ENCODE measurements around the gene XRN1. TPM values are rescaled to one million over a fixed set of nuclear protein-coding genes. Genes with fewer than 3 reads are reported as not detected.

XRN1 gene
- total RNA-seq (2014; rRNA removed; shearing (Covaris generic); ENCODE audit: low replicate concordance): 11.2 and 20.2 TPM in 2 replicates

- no peaks in the 10 kb centered on the region for H3K9me3 ChIP-seq
- no peaks in the 10 kb centered on the region for H3K27me3 ChIP-seq
- H3K36me3 ChIP-seq: peaks cover 24% of the 10 kb centered on the region
- peak within 1 kb of the TSS; percentile 92 for H3K4me3 ChIP-seq
- DNase-seq: peak; percentile 99
Observed at GRCh38 chr3:142447852-142448823, at the start of gene XRN1. Gene XRN1, minus strand, starts transcription at chr3:142448037. Its CDS starts 93 bp downstream, at chr3:142447944.

- DNase-seq: no peak
- H3K27me3 ChIP-seq: no peaks in the 10 kb centered on the region
- no peak overlapping the region for H3K4me3 ChIP-seq
- peaks cover 74% of the 10 kb centered on the region for H3K36me3 ChIP-seq
- H3K9me3 ChIP-seq: no peaks in the 10 kb centered on the region
Observed at GRCh38 chr3:142495103-142495502, 47.3 kb upstream of the XRN1 start.

GRCh38 chr3:142492184-142492583, 44.3 kb upstream of the XRN1 start:
- no peaks in the 10 kb centered on the region for H3K27me3 ChIP-seq

GRCh38 chr3:142489572-142490323, 41.9 kb upstream of the XRN1 start:
- DNase-seq: peak; percentile 15

More at GRCh38 chr3:142492184-142492583, 44.3 kb upstream of the XRN1 start:
- no peak for DNase-seq
- Histone ChIP-seq H3K36me3 (peaks cover 88% of the 10 kb centered on the region), H3K4me3 (no peak overlapping the region), H3K9me3 (no peaks in the 10 kb centered on the region)

DNA sequence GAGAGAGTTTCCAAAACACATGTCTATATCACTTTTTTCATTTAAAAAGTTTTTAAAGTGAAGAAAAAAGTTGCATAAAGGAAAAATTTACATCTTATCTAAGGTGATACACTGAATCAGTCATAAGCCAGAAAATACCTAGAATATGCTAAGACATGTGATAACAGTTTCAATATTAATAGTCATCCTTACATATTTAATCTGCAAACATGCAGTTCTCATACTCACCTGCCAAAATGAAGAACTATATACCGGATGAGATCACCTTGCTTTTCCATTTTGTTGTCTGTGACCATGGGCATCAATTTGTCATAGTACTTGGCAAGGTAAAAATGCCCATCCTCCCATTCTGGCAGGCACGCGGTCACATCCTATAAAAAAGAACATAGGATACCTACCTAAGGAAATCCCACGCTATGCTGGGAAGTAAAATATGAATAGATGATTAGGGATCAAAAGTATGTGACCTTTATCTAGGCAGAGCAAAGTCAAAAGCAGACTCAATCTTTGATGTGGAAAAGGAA, 37.1 kb upstream of the XRN1 start:
- H3K36me3 ChIP-seq: peaks cover 84% of the 10 kb centered on the region
- DNase-seq: no peak
- H3K27me3 ChIP-seq: no peaks in the 10 kb centered on the region
- peaks cover 30% of the 10 kb centered on the region for H3K9me3 ChIP-seq
- no peak overlapping the region for H3K4me3 ChIP-seq

More at GRCh38 chr3:142489572-142490323, 41.9 kb upstream of the XRN1 start:
- no peaks in the 10 kb centered on the region for H3K9me3 ChIP-seq
- H3K27me3 ChIP-seq: no peaks in the 10 kb centered on the region
- H3K36me3 ChIP-seq: peaks cover 85% of the 10 kb centered on the region
- no peak overlapping the region for H3K4me3 ChIP-seq

DNA sequence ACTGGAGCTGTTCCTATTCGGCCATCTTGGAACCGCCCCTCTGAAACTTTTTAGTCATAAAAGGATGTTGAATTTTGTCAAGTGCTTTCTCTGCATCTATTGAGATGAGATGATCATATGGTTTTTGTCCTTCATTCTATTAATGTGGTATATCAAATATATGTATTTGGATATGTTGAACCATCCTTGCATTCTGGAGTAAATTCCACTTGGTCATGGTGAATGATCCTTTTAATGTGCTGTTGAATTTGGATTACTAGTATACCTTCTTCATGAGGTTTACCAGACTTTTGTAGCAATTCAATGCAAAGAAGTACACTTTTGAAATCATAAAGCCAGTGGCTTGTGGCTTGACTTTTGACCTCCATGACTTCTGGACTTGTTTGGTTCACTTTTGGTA, 33.4 kb upstream of the XRN1 start:
- peaks cover 46% of the 10 kb centered on the region for H3K9me3 ChIP-seq
- no peaks in the 10 kb centered on the region for H3K27me3 ChIP-seq
- H3K36me3 ChIP-seq: peaks cover 69% of the 10 kb centered on the region
- H3K4me3 ChIP-seq: no peak overlapping the region
- no peak for DNase-seq

- Histone ChIP-seq H3K36me3 (peaks cover 18% of the 10 kb centered on the region), H3K27me3 (no peaks in the 10 kb centered on the region), H3K4me3 (no peak overlapping the region), H3K9me3 (peaks cover 11% of the 10 kb centered on the region)
- no peak for DNase-seq
Observed at GRCh38 chr3:142470826-142471225, 23.0 kb upstream of the XRN1 start.

- Histone ChIP-seq H3K9me3 (peaks cover 2% of the 10 kb centered on the region), H3K27me3 (no peaks in the 10 kb centered on the region), H3K4me3 (no peak overlapping the region), H3K36me3 (peaks cover 12% of the 10 kb centered on the region)
- DNase-seq: no peak
Observed at GRCh38 chr3:142468456-142468855, 20.6 kb upstream of the XRN1 start.

GRCh38 chr3:142467768-142468167, 19.9 kb upstream of the XRN1 start:
- Histone ChIP-seq H3K4me3 (no peak overlapping the region), H3K27me3 (no peaks in the 10 kb centered on the region), H3K36me3 (peaks cover 11% of the 10 kb centered on the region), H3K9me3 (no peaks in the 10 kb centered on the region)
- DNase-seq: no peak

DNA sequence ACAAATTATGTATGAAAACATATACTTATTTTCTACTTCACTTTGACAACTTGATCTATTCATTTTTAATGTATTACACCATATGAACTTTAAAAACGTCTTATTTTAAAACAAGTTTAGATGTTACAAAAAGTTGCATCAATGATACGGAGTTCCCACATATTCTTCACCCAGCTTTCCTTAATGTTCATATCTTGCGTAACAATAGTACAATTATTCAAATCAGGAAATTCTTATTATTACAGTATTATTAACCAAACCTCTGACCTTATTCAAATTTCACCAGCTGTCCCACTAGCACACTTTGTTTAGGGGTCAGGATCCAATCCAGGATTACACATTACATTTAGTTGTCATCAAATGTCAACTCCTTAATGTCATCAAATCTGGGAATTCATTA, 12.9 kb upstream of the XRN1 start:
- Histone ChIP-seq H3K9me3 (no peaks in the 10 kb centered on the region), H3K36me3 (peaks cover 19% of the 10 kb centered on the region), H3K27me3 (no peaks in the 10 kb centered on the region), H3K4me3 (no peak overlapping the region)
- no peak for DNase-seq

GRCh38 chr3:142459929-142460328, 12.1 kb upstream of the XRN1 start:
- Histone ChIP-seq H3K36me3 (peaks cover 19% of the 10 kb centered on the region), H3K9me3 (no peaks in the 10 kb centered on the region), H3K4me3 (no peak overlapping the region), H3K27me3 (no peaks in the 10 kb centered on the region)
- DNase-seq: no peak

DNA sequence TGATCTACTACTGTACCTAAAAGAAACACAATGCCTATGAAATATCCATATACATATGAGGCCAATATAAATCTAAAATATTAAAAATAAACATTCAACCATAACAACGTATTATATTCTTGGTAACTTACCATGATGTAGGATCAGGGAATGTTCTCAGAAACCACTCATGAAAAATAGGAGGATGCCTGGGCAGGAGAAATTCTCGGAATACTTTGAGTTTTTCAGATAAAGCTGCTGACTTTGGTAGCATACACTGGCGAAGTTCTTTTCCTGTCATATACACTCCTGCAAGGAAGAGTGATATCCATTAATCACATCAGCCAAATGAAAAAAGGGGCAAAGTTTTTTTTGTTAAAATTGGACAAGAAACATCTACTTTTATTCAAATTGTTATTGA, 11.3 kb upstream of the XRN1 start:
- Histone ChIP-seq H3K9me3 (no peaks in the 10 kb centered on the region), H3K27me3 (no peaks in the 10 kb centered on the region), H3K36me3 (peaks cover 19% of the 10 kb centered on the region), H3K4me3 (no peak overlapping the region)
- DNase-seq: no peak

GRCh38 chr3:142450881-142451280, 3.0 kb upstream of the XRN1 start:
- H3K27me3 ChIP-seq: no peaks in the 10 kb centered on the region
- no peak overlapping the region for H3K4me3 ChIP-seq
- H3K36me3 ChIP-seq: peaks cover 17% of the 10 kb centered on the region
- DNase-seq: no peak
- no peaks in the 10 kb centered on the region for H3K9me3 ChIP-seq

DNA sequence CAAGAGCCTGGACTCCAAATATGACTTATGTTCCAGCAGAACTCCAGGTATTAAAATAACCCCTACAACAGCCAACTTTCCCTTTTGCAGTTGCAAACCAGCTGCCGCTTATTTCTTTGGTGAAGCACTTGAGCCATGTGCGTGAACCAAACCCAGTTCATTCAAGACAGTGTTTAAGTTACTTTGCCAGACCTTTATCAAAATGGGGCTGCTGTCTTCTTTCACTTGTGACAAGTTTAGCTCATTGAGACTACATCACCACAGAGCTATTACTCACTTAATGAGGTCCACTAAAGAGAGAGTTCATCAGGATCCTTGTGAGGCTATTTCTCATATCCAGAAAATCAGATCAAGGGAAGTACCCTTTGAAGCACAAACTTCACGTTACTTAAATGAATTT, 2.4 kb upstream of the XRN1 start:
- no peaks in the 10 kb centered on the region for H3K9me3 ChIP-seq
- no peak overlapping the region for H3K4me3 ChIP-seq
- no peak for DNase-seq
- peaks cover 17% of the 10 kb centered on the region for H3K36me3 ChIP-seq
- H3K27me3 ChIP-seq: no peaks in the 10 kb centered on the region

DNA sequence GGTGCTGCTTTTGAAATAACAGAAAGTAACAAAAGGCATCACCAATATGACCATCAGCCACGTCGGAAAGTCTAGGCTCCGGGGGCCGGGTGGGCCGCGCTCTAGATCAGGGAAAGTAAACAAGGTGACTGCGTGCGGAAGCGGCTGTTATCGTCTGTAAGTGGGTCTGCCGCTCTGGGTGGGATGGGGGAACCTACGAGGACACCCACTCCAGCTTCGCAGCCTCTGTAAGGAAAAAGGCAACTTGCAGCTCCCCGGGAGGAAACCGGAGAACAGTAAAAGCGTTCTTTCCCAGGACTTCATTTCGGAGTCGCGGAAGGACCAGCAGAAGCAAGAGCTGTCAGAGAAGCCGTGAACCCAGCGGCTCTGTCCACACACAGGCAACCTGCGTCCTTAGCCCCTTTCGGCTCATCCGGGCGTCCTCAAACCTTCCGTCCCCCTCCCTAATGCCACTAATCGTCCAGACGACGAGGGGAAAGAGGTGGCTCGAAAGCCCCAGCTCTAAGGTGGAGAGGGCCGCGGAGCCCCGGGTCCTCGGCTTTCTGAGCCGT, 461 bp downstream of the XRN1 start:
- peak; percentile 43 for DNase-seq
- no peaks in the 10 kb centered on the region for H3K27me3 ChIP-seq
- peaks cover 20% of the 10 kb centered on the region for H3K36me3 ChIP-seq
- peak overlapping the region; percentile 92 for H3K4me3 ChIP-seq
- no peaks in the 10 kb centered on the region for H3K9me3 ChIP-seq

DNA sequence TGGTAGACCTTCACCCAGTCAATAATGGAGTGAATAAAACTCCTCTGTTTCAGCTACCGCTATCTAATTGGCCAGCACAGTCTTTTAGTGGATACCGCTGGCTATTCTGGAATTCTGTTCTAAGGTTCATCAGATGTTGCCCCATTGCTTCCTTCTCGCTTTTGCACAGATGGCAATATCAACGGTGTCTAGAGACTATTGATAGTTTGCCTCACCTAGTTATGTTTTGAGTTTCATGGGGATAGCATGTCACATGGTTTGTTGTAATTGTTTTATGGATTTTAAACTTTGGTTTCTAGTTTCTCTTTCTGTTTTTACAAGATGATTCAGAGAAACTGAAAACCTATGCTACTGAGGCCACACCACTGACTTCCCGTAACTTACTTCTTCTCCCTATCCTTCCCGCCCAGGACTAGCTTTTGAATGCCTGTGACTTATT, 2.0 kb downstream of the XRN1 start:
- peak overlapping the region; percentile 92 for H3K4me3 ChIP-seq
- H3K36me3 ChIP-seq: peaks cover 20% of the 10 kb centered on the region
- H3K9me3 ChIP-seq: no peaks in the 10 kb centered on the region
- no peaks in the 10 kb centered on the region for H3K27me3 ChIP-seq
- DNase-seq: no peak

DNA sequence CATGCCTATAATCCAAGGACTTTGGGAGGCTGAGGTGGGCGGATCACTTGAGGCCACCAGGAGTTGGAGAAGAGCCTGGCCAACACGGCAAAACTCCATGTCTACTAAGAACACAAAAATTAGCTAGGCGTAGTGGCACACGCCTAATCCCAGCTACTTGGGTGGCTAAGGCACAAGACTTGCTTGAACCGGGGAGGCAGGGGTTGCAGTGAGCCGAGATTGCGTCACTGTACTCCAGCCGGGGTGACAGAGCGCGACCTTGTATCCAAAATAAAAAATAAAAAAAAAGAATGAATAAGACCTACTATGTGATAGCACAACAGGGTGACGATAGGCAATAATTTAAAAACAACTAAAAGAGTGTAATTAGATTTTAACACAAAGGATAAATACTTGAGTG, 3.5 kb downstream of the XRN1 start:
- Histone ChIP-seq H3K9me3 (no peaks in the 10 kb centered on the region), H3K27me3 (no peaks in the 10 kb centered on the region), H3K36me3 (peaks cover 14% of the 10 kb centered on the region), H3K4me3 (no peak overlapping the region)
- no peak for DNase-seq

Data from MG63 (cell line).